Measurements from ENCODE around the gene VPS41.

VPS41 gene

DNA sequence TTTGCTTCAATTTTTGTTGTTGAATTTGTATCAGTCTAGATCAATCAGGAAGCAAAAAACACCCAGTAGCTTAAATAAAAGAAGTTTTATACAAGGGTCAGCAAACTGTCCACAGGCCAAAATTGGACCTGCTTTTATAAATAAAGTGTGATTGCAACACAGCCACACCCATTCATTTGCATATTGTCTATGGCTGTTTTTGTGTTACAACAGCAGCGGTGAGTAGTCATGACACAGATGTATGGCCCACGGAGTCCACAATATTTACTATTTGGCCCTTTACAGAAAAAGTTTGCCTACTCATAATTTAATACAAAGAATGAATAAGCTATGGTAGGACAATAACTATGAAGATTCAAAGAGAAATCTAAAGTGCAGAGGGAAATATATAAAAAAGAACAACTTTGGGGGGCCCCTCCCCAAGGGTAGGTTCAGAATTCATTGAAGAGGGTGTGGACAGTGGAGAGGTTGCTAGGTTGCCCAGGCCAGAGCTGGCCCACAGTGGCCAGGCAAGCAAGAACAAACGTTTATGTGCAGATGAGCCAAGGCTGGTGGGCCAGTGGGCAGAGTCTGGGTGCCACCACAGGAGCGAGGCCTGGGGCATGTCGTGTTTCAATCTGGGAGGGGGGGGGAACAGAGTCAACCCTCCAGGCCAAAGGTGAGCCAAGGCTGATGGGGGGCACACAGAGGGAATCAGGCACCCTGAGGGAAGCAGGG lies 230.9 kb downstream of the VPS41 start:
- Histone ChIP-seq H3K27me3 (no peaks in the 10 kb centered on the region), H4K20me1 (no peaks in the 10 kb centered on the region), H3K4me2 (peak overlapping the region in 2 of 11 experiments; percentile 24 to 47; a peak in 4 of 22 replicates), H3K9me3 (replicated peaks in 1 of 11) (no peaks in the 10 kb centered on the region), H3K4me3 (no peak overlapping the region), H3K9ac (peak overlapping the region in 1 of 11 experiments; percentile 6; a peak in 1 of 22 replicates), H3K4me1 (peaks cover 0 to 57% (median 0%) of the 10 kb centered on the region in 10 experiments; a peak in 6 of 20 replicates), H3K36me3 (no peaks in the 10 kb centered on the region), H3K27ac (peak overlapping the region in 2 of 11 experiments; percentile 36 to 61; a peak in 5 of 22 replicates)
- 0 out of 22 replicates have a peak, but pooled peaks of 1 of the 11 experiments have one; percentile 20 for TF ChIP-seq Cebpa-rat (IDR thresholded peaks at IDR 0.05)

GRCh38 chr7:38675494-38676106 lies 233.4 kb downstream of the VPS41 start:
- Histone ChIP-seq H3K27ac (no peak overlapping the region), H3K27me3 (no peaks in the 10 kb centered on the region), H3K9ac (no peak overlapping the region), H4K20me1 (no peaks in the 10 kb centered on the region), H3K4me3 (no peak overlapping the region), H3K4me2 (peak overlapping the region in 2 of 11 experiments; percentile 3 to 32; a peak in 2 of 22 replicates), H3K36me3 (no peaks in the 10 kb centered on the region), H3K9me3 (replicated peaks in 1 of 11) (no peaks in the 10 kb centered on the region), H3K4me1 (peaks cover 0 to 72% (median 0%) of the 10 kb centered on the region in 10 experiments; a peak in 6 of 20 replicates)
- TF ChIP-seq Cebpa-rat (IDR thresholded peaks at IDR 0.05), result no peak

DNA sequence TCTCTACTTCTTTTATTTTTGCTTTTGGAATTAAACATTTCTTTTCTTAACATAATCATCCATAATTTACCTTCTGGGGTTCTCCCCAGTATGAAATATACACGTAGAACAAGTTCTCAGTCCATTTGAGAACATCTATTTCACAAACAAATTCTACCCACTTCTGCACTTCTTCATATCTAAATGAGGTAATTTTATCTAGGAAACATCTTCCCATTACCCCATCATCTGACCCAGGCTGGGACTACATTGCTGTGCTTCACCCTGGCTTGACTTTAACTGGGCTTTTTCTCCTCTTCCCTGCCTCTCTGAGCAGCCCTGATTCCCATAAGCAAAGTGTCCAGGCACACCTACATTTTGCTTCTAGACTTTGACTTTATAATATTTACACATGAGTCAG lies 234.5 kb downstream of the VPS41 start:
- H4K20me1 ChIP-seq, result no peaks in the 10 kb centered on the region
- no peaks in the 10 kb centered on the region for H3K36me3 ChIP-seq
- no peak overlapping the region for H3K4me3 ChIP-seq
- H3K9me3 ChIP-seq (replicated peaks in 1 of 11), result no peaks in the 10 kb centered on the region
- peaks cover 0 to 65% (median 0%) of the 10 kb centered on the region in 10 experiments; a peak in 6 of 20 replicates for H3K4me1 ChIP-seq
- H3K27me3 ChIP-seq, result no peaks in the 10 kb centered on the region
- peak overlapping the region in 3 of 11 experiments; percentile 25 to 76 (median 65); a peak in 6 of 22 replicates for H3K27ac ChIP-seq
- H3K4me2 ChIP-seq, result peak overlapping the region in 3 of 11 experiments; percentile 32 to 71 (median 34); a peak in 6 of 22 replicates
- H3K9ac ChIP-seq, result peak overlapping the region in 2 of 11 experiments; percentile 4 to 25; a peak in 1 of 22 replicates
- no peak for TF ChIP-seq Cebpa-rat (IDR thresholded peaks at IDR 0.05)

GRCh38 chr7:38673795-38674194 lies 235.2 kb downstream of the VPS41 start:
- H3K9ac ChIP-seq, result peak overlapping the region in 2 of 11 experiments; percentile 22 to 25; a peak in 1 of 22 replicates
- no peaks in the 10 kb centered on the region for H3K9me3 ChIP-seq (replicated peaks in 1 of 11)
- no peak overlapping the region for H3K4me3 ChIP-seq
- H4K20me1 ChIP-seq, result no peaks in the 10 kb centered on the region
- peaks cover 0 to 58% (median 0%) of the 10 kb centered on the region in 10 experiments; a peak in 6 of 20 replicates for H3K4me1 ChIP-seq
- H3K4me2 ChIP-seq, result peak overlapping the region in 3 of 11 experiments; percentile 32 to 71 (median 34); a peak in 6 of 22 replicates
- TF ChIP-seq Cebpa-rat (IDR thresholded peaks at IDR 0.05), result peak in 2 of 11 experiments; percentile 38 to 40; a peak in 2 of 22 replicates
- no peaks in the 10 kb centered on the region for H3K36me3 ChIP-seq
- peak overlapping the region in 4 of 11 experiments; percentile 18 to 76 (median 45); a peak in 6 of 22 replicates for H3K27ac ChIP-seq
- no peaks in the 10 kb centered on the region for H3K27me3 ChIP-seq

All from BLaER1 treated with 17β-estradiol and CSF1 and Interleukin-3, amounts not matched to agents 10 nM and 100 nM (cell line).